Uterus (tissue), 4 donors: ENCODE results near the gene CDCP2. TPM values are rescaled to one million over a fixed set of nuclear protein-coding genes. Genes with fewer than 3 reads are reported as not detected.

Source experiments
- DNase-seq, 2 donors: peaks; one replicate each; pipeline ENCODE4 v3.0.0-alpha.2; 2019 to 2020
- H3K27ac ChIP-seq, 2 donors: fragments of 200-600 bp; sonication (generic); 1 replicate in 1 of 2; 2 replicates in 1 of 2; pipeline ENCODE4 v1.5.1; 2016 to 2018
- H3K27me3 ChIP-seq, 2 donors: fragments of 200-600 bp; sonication (generic); one replicate each; pipeline ENCODE4 v1.5.1; 2018 to 2019; ENCODE audit warnings: control low read depth in 1 of 2
- H3K36me3 ChIP-seq, 2 donors: fragments of 200-600 bp; sonication (generic); one replicate each; pipeline ENCODE4 v1.5.1; 2019; ENCODE audit warnings: control low read depth in 1 of 2
- H3K4me1 ChIP-seq, 2 donors: fragments of 200-600 bp; sonication (generic); one replicate each; pipeline ENCODE4 v1.5.1; 2018 to 2019; ENCODE audit warnings: control low read depth in 1 of 2
- H3K4me3 ChIP-seq, 2 donors: fragments of 200-600 bp; sonication (generic); 1 replicate in 1 of 2; 2 replicates in 1 of 2; pipeline ENCODE4 v1.5.1; 2018 to 2019; ENCODE audit warnings: mild to moderate bottlenecking in 1 of 2
- H3K9me3 ChIP-seq, 2 donors: fragments of 200-600 bp; sonication (generic); one replicate each; pipeline ENCODE4 v1.5.1; 2019; ENCODE audit warnings: control low read depth in 1 of 2
- CTCF ChIP-seq, 4 experiments: fragments of 200-600 bp in 2 of 4; fragments of 450-650 bp in 2 of 4; sonication (generic) in 2 of 4; IDR thresholded peaks; one replicate each; pipeline ENCODE4 v1.5.1; 2016 to 2019; ENCODE audit warnings: antibody characterized with exemption in 4 of 4, mild to moderate bottlenecking in 2 of 4, moderate library complexity in 1 of 4
- POLR2A ChIP-seq, 2 donors: fragments of 450-650 bp; IDR thresholded peaks; one replicate each; pipeline ENCODE4 v1.6.1; 2016; ENCODE audit warnings: antibody characterized with exemption in 2 of 2, mild to moderate bottlenecking in 1 of 2, moderate library complexity in 1 of 2
- intact Hi-C: fragments of 100-400 bp; cut with DNase I; formaldehyde crosslinking; loops from one replicate; pipeline ENCODE4 v1.15.1; 2023; ENCODE audit warnings: low total_unique reads
- total RNA-seq, 4 donors: library from RNA; depleted of rRNA in 3 of 4; stranded (reverse); fragments of >200 nt in 3 of 4; gene quantifications; one replicate each; pipeline versions ENCODE4 v1.1.0 to v1.2.4, GENCODE V29; 2014 to 2023
- donor health status: DM: yes; HTN: yes; CAD: no.

The CDCP2 gene
- total RNA-seq, 4 donors from 2014 or later, result 0.18 to 0.28 TPM; not detected in 2

GRCh38 chr1:54121482-54122134 lies 31.2 kb downstream of the CDCP2 start:
- Histone ChIP-seq H3K9me3 (no peaks in the 10 kb centered on the region), H3K4me1 (no peaks in the 10 kb centered on the region), H3K36me3 (no peaks in the 10 kb centered on the region), H3K27me3 (no peaks in the 10 kb centered on the region), H3K27ac (peak overlapping the region; percentile 8 to 22), H3K4me3 (peak overlapping the region in 1 of 2 donors; percentile 3)
- intact Hi-C loops, result loop anchor here (5.0 to 10.0 kb wide), 2 partner anchors 143 to 371 kb away; no protein-coding TSS in a partner anchor
- DNase-seq, result peak; percentile 83 to 89
- TF ChIP-seq CTCF (IDR thresholded peaks at IDR 0.05), result peak; percentile 86 to 89 (median 88)
- TF ChIP-seq POLR2A (IDR thresholded peaks at IDR 0.05), result no peak

GRCh38 chr1:54120698-54121481 lies 31.9 kb downstream of the CDCP2 start:
- no peak for TF ChIP-seq CTCF (IDR thresholded peaks at IDR 0.05)
- TF ChIP-seq POLR2A (IDR thresholded peaks at IDR 0.05), result no peak
- no peaks in the 10 kb centered on the region for H3K36me3 ChIP-seq
- H3K4me1 ChIP-seq, result no peaks in the 10 kb centered on the region
- H3K9me3 ChIP-seq, result no peaks in the 10 kb centered on the region
- DNase-seq, result no peak
- peak overlapping the region in 1 of 2 donors; percentile 3 for H3K4me3 ChIP-seq
- intact Hi-C loops, result loop anchor here (5.0 to 10.0 kb wide), 2 partner anchors 144 to 371 kb away; no protein-coding TSS in a partner anchor
- peak overlapping the region in 1 of 2 donors; percentile 22 for H3K27ac ChIP-seq
- no peaks in the 10 kb centered on the region for H3K27me3 ChIP-seq

- H3K27me3 ChIP-seq, result no peaks in the 10 kb centered on the region
- H3K4me1 ChIP-seq, result peaks cover 0 to 2% of the 10 kb centered on the region in 2 donors
- intact Hi-C loops, result loop anchor here (5.0 to 10.0 kb wide), 2 partner anchors 145 to 372 kb away; no protein-coding TSS in a partner anchor
- no peak for DNase-seq
- H3K4me3 ChIP-seq, result no peak overlapping the region
- H3K36me3 ChIP-seq, result no peaks in the 10 kb centered on the region
- no peak overlapping the region for H3K27ac ChIP-seq
- TF ChIP-seq POLR2A (IDR thresholded peaks at IDR 0.05), result no peak
- TF ChIP-seq CTCF (IDR thresholded peaks at IDR 0.05), result no peak
- H3K9me3 ChIP-seq, result no peaks in the 10 kb centered on the region
Measured at GRCh38 chr1:54120018-54120697, 32.6 kb downstream of the CDCP2 start.

- TF ChIP-seq POLR2A (IDR thresholded peaks at IDR 0.05), result no peak
- TF ChIP-seq CTCF (IDR thresholded peaks at IDR 0.05), result no peak
- Histone ChIP-seq H3K36me3 (no peaks in the 10 kb centered on the region), H3K27me3 (no peaks in the 10 kb centered on the region), H3K4me3 (no peak overlapping the region), H3K4me1 (peaks cover 0 to 4% of the 10 kb centered on the region in 2 donors), H3K9me3 (no peaks in the 10 kb centered on the region), H3K27ac (no peak overlapping the region)
- DNase-seq, result no peak
- intact Hi-C loops, result no loop called here
Measured at GRCh38 chr1:54118704-54119103, 34.1 kb downstream of the CDCP2 start.
